ENCODE results near the gene AQP12A. TPM values are rescaled to one million over a fixed set of nuclear protein-coding genes. Genes with fewer than 3 reads are reported as not detected.
"Not testable (repeated sequence)": the region's sequence is repeated elsewhere in the genome, so short reads cannot be mapped to it uniquely, and the experiment has no call there.

AQP12A gene
- total RNA-seq, 1 donor from 2014 or later, result not detected

DNA sequence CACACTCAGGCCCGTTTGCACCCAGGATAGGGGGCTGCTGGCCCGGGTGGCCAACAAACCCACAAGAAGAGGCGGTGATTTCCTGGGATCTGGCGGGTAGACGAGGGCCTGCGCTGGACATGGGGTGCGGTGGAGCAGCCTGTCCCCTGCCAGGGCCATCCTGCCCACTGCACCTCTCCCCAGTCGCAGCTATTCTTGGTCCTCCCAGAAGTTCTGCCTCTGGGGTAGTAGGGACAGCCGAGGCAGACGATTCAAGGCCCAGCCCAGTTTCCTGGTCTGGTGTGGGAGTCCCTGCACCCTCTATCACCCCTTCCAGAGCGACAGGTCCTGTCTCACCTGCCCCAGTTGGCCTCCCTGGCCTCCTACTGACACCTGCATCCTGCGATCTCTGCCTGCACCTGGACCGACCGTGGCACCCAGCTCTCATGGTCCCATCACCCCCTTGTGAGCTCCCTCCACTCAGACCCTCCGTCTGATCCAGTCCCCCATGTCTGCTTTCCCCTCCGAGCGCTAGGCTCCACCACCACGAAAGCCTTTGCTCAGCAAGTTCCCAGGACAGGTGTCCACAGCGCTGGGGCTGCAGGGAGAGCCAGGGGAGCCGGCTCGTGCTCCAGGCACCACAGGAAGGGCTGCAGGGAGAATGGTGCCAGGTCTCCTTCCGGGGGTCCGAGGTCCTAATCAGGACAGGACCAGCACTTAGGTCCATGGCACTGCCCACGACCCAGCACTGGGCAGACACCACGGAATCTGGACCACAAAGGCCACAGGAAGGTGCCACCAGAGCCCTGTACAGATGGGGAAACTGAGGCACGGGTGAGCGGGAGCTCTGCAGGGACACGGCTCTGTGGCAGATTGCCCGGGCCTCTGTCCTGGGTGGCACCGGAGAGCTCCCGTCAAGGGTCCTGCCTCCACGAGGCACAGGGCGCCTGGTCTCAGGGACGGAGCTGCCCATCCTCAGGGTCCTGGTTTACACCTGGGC is 1.2 kb downstream of the AQP12A start:
- H3K79me2 ChIP-seq (ENCODE audit: low read depth); H3K36me3 Mint-ChIP-seq; H3K9me3 Mint-ChIP-seq; DNase-seq (ENCODE audit: low spot score); H3K4me2 ChIP-seq; H3K4me3 ChIP-seq; H3K36me3 ChIP-seq; H3K9ac ChIP-seq; H3K4me1 Mint-ChIP-seq; H3K27ac ChIP-seq; H2AFZ ChIP-seq (replicated peaks); H3K27me3 ChIP-seq; H3F3A ChIP-seq (ENCODE audit: low read depth); H3K9me3 ChIP-seq (ENCODE audit: low read depth); H3K4me1 ChIP-seq; H4K20me1 ChIP-seq (ENCODE audit: low read depth); H3K27me3 Mint-ChIP-seq (ENCODE audit: insufficient read depth, low read depth); H3K27ac Mint-ChIP-seq; H3K4me3 Mint-ChIP-seq: not testable (repeated sequence)

GRCh38 chr2:240694304-240694703 is 2.6 kb downstream of the AQP12A start:
- not testable (repeated sequence) for H3K9me3 ChIP-seq (ENCODE audit: low read depth); H3F3A ChIP-seq (ENCODE audit: low read depth); H4K20me1 ChIP-seq (ENCODE audit: low read depth); H3K4me3 Mint-ChIP-seq; H3K27ac Mint-ChIP-seq; DNase-seq (ENCODE audit: low spot score); H3K36me3 Mint-ChIP-seq; H3K27me3 Mint-ChIP-seq (ENCODE audit: insufficient read depth, low read depth); H3K9me3 Mint-ChIP-seq; H3K4me3 ChIP-seq; H3K36me3 ChIP-seq; H3K4me1 ChIP-seq; H2AFZ ChIP-seq (replicated peaks); H3K27me3 ChIP-seq; H3K4me1 Mint-ChIP-seq; H3K27ac ChIP-seq; H3K79me2 ChIP-seq (ENCODE audit: low read depth); H3K9ac ChIP-seq; H3K4me2 ChIP-seq

- DNase-seq (ENCODE audit: low spot score); H3K9ac ChIP-seq; H4K20me1 ChIP-seq (ENCODE audit: low read depth); H3K4me3 Mint-ChIP-seq; H3K4me2 ChIP-seq; H3F3A ChIP-seq (ENCODE audit: low read depth); H3K79me2 ChIP-seq (ENCODE audit: low read depth); H3K4me1 Mint-ChIP-seq; H3K36me3 Mint-ChIP-seq; H2AFZ ChIP-seq (replicated peaks); H3K4me1 ChIP-seq; H3K36me3 ChIP-seq; H3K4me3 ChIP-seq; H3K27me3 ChIP-seq; H3K9me3 Mint-ChIP-seq; H3K27me3 Mint-ChIP-seq (ENCODE audit: insufficient read depth, low read depth); H3K27ac ChIP-seq; H3K9me3 ChIP-seq (ENCODE audit: low read depth); H3K27ac Mint-ChIP-seq: not testable (repeated sequence)
Measured at GRCh38 chr2:240695593-240695992, 3.9 kb downstream of the AQP12A start.

- not testable (repeated sequence) for H3K79me2 ChIP-seq (ENCODE audit: low read depth); DNase-seq (ENCODE audit: low spot score); H3K9me3 ChIP-seq (ENCODE audit: low read depth); H3K36me3 Mint-ChIP-seq; H3K27me3 ChIP-seq; H3K9ac ChIP-seq; H3K27ac Mint-ChIP-seq; H3K4me2 ChIP-seq; H2AFZ ChIP-seq (replicated peaks); H3K4me3 Mint-ChIP-seq; H3K4me1 Mint-ChIP-seq; H3K4me3 ChIP-seq; H4K20me1 ChIP-seq (ENCODE audit: low read depth); H3K9me3 Mint-ChIP-seq; H3K4me1 ChIP-seq; H3F3A ChIP-seq (ENCODE audit: low read depth); H3K27me3 Mint-ChIP-seq (ENCODE audit: insufficient read depth, low read depth); H3K27ac ChIP-seq; H3K36me3 ChIP-seq
Measured at GRCh38 chr2:240696469-240696868, 4.8 kb downstream of the AQP12A start.

DNA sequence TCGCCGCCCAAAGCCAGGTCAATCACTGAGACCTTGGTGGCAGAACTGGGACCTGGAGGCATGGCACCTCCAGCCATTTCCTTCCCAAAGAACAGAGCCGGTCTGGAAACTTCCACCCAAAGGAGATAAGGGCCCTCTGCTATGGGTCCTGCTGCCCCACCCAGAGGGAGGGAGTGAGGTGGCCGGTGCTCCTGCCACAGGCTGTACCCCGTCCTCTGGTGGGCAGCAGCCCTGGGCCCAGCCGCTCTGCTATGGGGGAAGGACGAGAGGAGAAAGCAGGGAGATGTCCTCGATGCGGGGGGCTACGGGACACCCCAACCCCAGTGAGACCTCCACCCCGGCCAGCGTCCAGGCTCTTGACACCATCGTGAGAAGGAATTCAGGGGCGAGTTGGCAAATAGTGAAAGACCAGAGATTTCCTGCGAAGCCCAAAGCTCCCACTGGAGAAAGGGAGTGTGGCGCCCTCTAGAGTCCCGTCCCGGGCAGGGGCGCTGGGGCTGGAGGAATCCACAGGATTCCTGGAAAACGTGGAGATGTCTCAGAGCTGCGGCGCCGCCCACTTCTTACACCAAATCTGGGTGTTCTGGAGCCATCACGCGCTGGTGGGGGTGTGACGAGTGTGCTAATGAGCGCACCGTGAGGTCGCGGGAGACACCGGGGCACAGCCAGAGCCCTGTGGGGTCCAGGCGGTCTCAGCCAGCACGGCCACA is 7.3 kb downstream of the AQP12A start:
- not testable (repeated sequence) for H3K4me3 Mint-ChIP-seq; H3K9me3 Mint-ChIP-seq; H2AFZ ChIP-seq (replicated peaks); H4K20me1 ChIP-seq (ENCODE audit: low read depth); H3F3A ChIP-seq (ENCODE audit: low read depth); H3K4me3 ChIP-seq; H3K36me3 ChIP-seq; H3K79me2 ChIP-seq (ENCODE audit: low read depth); H3K27me3 ChIP-seq; H3K27me3 Mint-ChIP-seq (ENCODE audit: insufficient read depth, low read depth); H3K9me3 ChIP-seq (ENCODE audit: low read depth); DNase-seq (ENCODE audit: low spot score); H3K36me3 Mint-ChIP-seq; H3K4me1 ChIP-seq; H3K9ac ChIP-seq; H3K4me2 ChIP-seq; H3K27ac ChIP-seq; H3K27ac Mint-ChIP-seq; H3K4me1 Mint-ChIP-seq

DNA sequence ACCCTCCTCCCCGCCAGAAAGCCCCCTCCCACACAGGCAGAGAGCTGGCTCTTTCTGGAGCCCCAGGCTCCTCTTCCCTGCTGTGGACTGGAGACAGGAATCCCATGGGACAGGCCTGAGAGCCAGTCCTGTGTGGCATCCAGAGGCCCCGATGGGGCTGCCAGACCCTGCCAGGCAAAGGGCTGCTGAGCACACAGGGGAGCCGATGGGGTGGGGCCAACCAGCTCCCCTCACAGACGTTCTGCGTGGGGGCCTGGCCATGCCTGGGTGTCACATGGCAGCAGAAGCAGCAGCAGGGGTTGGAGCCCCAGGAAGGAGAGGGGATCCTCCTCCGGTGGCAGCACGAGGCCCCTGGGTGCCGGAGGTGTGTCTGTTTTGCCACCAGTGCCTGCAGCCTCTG is 8.2 kb downstream of the AQP12A start:
- not testable (repeated sequence) for H2AFZ ChIP-seq (replicated peaks); H4K20me1 ChIP-seq (ENCODE audit: low read depth); H3K4me1 Mint-ChIP-seq; H3K27me3 Mint-ChIP-seq (ENCODE audit: insufficient read depth, low read depth); H3K79me2 ChIP-seq (ENCODE audit: low read depth); H3K9me3 ChIP-seq (ENCODE audit: low read depth); H3K27ac Mint-ChIP-seq; DNase-seq (ENCODE audit: low spot score); H3K36me3 Mint-ChIP-seq; H3K4me1 ChIP-seq; H3K27ac ChIP-seq; H3F3A ChIP-seq (ENCODE audit: low read depth); H3K4me2 ChIP-seq; H3K27me3 ChIP-seq; H3K36me3 ChIP-seq; H3K9ac ChIP-seq; H3K4me3 Mint-ChIP-seq; H3K4me3 ChIP-seq; H3K9me3 Mint-ChIP-seq

DNA sequence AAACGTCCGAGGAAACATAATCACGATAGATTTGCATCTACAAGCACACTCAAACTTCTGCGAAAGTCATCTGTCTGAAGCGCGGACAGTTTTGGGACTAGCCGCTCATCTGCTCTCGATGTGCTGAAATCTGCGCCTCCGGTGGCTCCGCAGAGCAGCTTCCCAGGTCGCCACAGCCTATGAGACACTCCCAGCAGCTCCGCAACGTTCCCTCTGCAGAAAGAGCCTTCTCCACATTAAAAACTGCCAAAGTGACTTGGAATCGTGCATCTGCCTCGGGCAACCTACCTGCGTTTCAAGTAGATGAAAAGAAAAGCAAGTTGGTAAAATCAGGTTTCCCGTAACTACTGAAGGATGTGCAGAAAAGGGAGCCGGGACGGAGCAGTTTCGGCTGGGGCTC is 8.9 kb downstream of the AQP12A start:
- H3K9ac ChIP-seq; H3K9me3 Mint-ChIP-seq; H3K36me3 ChIP-seq; H3K4me2 ChIP-seq; H3K4me3 ChIP-seq; H3K27ac Mint-ChIP-seq; H3K4me3 Mint-ChIP-seq; H3K4me1 ChIP-seq; H3K4me1 Mint-ChIP-seq; H3K27ac ChIP-seq; H3K79me2 ChIP-seq (ENCODE audit: low read depth); H3K27me3 ChIP-seq; H3K36me3 Mint-ChIP-seq; DNase-seq (ENCODE audit: low spot score); H2AFZ ChIP-seq (replicated peaks); H3K27me3 Mint-ChIP-seq (ENCODE audit: insufficient read depth, low read depth); H3F3A ChIP-seq (ENCODE audit: low read depth); H4K20me1 ChIP-seq (ENCODE audit: low read depth); H3K9me3 ChIP-seq (ENCODE audit: low read depth): not testable (repeated sequence)
